ENCODE measurements around the gene BRAT1.
"Not testable (repeated sequence)": the region's sequence is repeated elsewhere in the genome, so short reads cannot be mapped to it uniquely, and the experiment has no call there.

Gene BRAT1

DNA sequence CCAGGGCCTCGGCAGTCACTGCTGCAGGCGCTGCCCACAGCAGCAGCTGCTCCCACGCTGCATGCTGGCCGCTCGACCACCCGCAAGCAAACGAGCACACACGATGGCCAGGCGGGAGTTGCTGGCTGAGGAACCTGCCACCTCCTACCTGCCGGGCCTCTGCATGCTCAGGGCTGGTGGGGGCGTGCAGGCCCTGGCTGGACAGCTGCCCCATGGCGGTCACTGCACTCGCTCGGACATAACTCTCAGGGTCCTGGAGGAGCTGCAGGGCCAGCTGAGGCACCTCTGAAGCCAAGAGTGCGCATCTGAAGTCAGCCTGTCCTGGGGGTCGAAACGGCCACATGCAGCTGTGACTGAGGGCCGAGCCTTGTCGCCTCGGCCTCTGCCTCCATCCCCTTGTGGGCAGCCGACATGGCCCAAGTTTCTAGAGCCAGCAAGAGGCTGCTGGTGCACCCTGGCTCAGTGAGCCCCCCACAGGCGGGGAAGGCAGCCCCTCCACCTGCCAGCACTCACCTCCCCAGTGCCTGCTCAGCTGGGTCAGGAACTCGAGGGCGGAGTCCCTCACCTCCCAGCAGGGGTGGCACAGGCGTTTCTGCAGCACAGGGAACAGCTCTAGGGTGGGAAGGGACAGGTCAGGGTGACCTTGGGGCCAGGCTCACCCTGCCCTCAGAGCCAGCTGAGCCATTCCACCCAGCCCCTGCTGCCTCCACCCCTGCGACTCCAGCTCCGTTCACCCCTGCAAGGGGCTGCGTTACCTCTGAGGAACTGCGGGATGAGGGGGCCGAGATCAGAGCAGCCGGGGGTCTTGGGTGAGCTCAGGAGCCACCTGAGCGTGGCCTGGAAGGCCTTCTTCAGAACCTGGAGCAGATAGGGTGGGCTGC lies 16.1 kb downstream of the BRAT1 start:
- H3K4me3 ChIP-seq (ENCODE audit: low read depth, low read length): no peak overlapping the region

DNA sequence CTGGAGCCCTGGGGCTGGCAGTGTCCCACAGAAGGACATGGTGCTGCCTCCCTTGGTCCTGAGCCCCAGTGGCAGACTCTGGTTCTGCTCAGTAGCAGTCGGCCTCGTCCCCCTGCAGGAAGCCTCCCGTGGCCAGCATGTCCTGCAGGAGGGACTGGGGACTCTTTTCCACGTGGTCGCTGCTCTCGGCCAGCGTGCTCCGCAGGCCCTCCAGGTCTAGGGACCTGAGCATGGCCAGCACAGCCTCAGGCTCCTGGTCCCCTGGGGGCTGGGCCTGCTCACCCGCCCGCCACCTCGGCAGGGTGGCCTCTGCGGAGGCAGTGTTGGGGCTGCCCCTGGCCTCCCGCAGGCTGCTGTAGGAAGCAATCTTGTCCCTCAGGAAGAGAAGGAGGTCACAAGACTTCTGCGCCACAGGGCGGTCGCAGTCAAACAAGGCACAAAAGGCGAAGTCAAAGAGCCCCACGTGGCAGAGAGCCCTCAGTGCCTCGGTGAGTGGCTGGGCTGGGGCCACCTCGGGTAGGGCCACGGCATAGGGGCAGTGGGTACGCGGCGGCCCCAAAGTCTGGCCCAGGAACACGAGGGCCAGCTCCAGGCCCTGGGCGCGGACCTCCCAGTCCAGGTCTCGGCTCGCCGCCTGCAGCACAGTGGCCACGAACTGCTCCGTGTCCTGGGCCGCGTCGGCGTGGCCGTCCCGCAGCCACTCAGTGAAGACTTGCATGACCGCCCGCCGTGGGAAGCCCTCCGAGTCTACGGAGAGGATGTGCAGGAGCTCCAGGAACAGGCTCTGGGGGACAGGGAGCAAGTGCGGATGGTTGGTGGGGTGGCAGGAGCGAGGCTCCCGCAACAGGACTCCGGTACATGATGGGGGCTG lies 17.1 kb downstream of the BRAT1 start:
- no peak overlapping the region for H3K4me3 ChIP-seq (ENCODE audit: low read depth, low read length)

DNA sequence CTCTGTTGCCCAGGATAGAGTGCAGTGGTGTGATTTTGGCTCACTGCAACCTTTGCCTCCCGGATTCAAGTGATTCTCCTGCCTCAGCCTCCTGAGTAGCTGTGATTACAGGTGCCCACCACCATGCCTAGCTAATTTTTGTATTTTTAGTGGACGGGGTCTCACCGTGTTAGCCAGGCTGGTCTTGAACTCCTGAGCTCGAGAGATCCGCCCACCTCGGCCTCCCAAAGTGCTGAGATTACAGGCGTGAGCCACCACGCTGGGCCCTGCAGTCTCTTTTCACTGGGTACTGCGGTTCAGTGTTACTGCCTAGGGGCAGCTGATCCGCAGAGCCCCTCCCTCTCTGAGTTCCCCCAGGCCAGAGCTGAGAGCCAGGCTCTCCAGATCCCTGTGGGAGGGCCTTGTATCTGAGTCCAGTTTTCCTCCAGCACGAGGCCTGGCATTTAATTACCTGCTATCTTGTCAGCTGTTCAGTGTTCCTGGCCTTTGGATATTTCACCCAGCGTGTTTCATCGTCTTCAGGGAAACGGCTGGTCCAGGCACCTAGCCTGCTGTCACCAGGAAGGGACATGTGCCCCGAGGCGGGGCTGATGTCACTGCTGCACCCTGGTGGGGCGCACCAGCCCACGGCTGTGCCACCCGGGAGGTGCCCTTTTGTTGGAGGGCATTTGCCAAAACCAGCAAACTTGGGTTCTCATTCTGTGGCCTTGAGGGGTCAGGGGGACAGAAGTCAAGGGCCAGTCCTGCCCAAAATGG lies 19.3 kb downstream of the BRAT1 start:
- H3K4me3 ChIP-seq (ENCODE audit: low read depth, low read length): not testable (repeated sequence)

DNA sequence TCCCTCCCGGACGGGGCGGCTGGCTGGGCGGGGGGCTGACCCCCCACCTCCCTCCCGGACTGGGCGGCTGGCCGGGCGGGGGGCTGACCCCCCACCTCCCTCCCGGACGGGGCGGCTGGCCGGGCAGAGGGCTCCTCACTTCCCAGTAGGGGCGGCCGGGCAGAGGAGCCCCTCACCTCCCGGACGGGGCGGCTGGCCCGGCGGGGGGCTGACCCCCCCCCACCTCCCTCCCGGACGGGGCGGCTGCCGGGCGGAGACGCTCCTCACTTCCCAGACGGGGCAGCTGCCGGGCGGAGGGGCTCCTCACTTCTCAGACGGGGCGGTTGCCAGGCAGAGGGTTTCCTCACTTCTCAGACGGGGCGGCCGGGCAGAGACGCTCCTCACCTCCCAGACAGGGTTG lies 21.1 kb downstream of the BRAT1 start:
- not testable (repeated sequence) for H3K4me3 ChIP-seq (ENCODE audit: low read depth, low read length)

DNA sequence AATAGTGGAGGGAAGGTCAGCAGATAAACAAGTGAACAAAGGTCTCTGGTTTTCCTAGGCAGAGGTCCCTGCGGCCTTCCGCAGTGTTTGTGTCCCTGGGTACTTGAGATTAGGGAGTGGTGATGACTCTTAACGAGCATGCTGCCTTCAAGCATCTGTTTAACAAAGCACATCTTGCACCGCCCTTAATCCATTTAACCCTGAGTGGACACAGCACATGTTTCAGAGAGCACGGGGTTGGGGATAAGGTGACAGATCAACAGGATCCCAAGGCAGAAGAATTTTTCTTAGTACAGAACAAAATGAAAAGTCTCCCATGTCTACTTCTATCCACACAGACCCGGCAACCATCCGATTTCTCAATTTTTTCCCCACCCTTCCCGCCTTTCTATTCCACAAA lies 21.8 kb downstream of the BRAT1 start:
- H3K4me3 ChIP-seq (ENCODE audit: low read depth, low read length): not testable (repeated sequence)

DNA sequence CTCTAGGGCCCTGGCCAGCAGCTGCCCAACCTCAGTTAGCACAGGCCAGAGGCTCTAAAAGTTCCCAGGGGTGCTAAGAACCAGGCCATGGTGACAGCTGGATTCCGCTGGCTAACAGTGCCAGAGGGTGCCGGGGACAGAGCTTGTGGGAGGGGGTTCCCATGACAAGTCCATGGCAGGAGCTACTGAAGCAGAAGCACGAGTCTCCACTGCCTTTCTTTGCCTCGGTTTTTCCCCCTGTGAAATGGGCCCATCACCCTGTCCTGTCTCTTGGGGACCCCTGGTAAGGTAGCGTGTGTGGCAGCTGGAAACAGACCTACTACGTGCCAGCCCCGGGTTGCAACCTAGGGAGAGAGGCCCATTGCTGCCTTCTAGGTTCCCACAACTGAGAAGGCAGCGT lies 22.5 kb downstream of the BRAT1 start:
- H3K4me3 ChIP-seq (ENCODE audit: low read depth, low read length): not testable (repeated sequence)

DNA sequence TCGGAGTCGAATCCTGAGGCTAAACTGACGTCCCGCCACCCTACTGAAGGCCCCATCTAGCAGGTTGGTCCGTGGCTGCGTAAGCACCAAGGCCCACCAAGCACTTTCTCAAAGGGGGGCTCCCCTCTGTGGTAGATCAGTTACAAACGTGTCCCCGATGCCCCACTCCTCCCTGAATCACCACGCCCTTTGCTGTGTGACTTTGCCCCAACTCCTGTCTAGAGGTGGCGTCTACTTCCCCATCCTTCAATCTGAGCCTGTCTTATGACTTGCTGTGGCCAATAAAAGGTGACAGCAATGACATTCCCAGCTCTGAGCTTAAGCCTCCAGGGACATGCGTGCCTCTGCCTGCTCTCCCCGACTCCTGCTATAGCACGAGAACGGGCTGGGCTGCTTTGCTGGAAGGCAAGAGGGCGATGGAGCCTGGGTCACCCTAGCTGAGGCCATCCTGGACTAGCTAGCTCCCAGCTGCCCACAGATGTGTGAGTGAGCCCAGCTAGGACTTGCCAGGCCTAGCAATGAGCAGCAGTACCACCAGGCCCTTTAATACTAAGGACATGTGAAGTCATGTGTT lies 23.0 kb downstream of the BRAT1 start:
- not testable (repeated sequence) for H3K4me3 ChIP-seq (ENCODE audit: low read depth, low read length)

DNA sequence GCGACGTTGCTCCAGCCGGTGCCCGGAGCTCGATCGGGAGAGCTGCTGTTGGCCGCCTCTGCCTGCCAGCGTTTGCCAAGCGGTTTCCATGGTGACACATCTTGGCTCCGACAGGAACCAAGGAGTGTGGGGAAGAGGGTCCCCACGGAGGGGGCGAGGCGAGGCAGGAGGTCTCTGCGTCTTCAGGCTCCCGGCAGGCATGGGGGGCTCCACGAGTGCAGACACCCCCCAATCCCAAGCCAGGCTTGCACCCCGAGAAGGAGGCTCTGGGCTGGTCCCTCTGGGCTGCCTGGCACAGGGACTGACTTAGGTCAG lies 23.6 kb downstream of the BRAT1 start:
- not testable (repeated sequence) for H3K4me3 ChIP-seq (ENCODE audit: low read depth, low read length)

DNA sequence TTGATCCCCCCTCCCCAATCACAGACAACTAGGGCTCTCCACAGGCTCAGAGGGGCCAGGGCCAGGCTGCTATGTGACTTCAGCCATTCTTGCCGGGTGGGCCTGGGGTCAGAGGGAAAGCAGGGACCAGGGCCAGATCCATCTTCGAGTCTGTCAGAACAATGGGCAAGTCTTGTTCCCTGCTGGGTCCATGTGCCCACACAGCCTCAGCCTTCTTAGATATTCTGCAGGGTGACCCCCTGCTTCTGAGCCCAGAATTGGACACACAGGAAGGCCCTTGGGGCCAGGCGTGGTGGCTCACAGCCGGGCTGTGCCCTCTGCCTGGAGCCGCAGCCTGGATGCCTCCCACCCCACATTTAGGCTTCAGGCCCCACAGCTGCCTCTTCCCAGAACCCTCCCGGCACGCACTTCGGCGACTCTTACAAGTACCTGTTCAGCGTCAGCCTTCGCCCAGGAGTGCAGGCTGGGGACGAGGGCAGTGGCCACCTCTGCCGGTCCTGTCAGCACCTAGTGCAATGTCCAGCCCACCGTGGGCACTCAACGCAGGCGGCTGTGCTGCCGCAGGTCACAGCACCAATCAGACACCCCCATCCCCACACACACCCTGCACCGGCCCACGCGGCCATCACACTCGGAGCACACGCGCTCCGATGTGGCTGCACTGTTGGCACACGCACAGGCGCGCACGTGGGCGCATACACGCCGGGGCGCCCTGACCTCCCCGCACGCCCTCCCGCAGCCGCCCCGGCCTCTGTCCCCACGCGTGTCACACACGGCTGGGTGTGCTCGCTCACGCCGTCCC lies 24.1 kb downstream of the BRAT1 start:
- not testable (repeated sequence) for H3K4me3 ChIP-seq (ENCODE audit: low read depth, low read length)

DNA sequence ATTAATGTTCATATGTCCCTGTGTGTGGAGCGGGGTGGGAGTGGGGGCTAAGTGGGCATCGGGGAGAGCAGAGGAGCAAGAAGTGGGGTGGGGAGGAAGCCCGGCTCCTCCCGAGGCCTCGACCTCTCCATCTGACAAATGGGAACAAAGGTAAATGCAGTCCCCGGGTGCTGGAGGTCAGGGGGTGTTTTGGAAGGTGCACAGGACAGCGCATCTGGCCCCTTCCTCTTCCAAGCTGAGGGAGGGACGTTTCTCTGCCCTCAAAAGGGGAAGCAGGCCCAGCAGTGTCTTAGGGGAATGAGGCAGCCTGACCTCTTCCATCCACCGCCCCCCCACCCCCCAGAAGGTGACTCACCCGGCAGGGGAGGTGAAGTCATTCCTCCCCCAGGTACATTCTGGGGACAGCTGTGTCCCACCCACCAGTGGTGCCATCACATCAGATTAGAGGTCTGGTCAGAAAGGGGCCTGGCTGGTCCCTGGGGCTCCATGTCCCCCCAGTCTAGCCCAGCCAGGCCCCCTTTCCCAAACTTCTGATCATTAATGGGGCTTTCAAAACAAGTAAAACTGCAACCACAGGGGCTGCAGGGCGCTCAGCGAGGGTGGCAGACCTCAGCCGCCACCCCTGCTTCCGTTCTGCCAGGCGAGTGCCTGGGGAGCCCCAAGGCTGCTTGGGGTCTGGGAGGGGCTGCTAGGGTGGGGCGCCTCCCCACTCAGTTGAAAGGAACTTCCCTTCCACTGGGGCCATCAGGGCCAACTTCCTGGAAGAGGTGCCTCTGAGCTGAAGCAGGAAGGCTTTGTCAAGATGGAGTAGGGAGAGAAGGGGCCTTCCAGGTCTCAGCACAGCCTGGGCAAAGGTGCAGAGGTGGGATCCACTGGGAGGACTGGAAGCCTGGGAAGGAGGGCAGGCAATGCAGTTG lies 25.0 kb downstream of the BRAT1 start:
- no peak overlapping the region for H3K4me3 ChIP-seq (ENCODE audit: low read depth, low read length)

DNA sequence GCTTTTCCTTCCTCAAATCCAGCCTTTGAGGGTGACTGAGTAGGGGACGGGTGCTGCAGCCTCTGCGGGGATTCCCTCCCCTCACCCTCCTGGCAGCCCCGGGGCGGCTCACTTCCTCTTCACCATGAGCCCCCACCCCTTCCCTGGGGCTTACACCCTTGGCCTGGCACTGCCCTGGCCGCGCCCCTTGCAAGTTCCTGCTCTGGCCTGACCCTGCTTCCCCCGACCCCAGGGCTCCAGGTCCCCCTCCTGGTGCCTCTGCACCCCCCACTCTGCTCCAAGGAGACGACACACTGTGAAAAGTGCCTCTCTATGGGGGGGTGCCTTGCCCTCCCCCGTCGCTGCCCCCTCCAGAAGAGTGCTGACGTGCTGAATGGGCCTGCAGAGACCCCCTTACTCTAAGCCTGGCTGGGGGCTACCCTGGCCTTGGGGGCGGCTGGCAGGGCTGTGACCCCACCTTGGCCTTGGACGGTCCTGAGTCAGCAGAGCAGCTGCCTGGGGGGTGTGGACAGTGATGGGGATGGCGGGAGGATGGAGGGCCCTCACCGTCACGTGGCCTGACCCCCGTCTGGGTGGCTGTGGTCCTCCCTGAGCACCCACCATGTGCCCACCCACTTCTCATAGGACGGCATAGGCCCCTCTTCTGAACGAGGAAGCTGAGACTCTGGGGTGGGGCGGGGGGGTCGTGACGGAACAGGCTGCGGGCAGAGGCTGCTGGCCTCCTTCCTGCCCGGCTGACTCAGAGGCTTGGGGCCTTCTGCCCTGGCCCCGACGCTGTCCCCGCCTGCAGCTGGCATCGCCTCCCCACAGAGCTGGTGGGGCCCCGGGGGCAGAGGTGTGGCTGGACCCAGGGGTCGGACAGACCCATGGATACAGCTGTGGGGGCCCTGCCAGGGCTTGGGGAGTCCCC lies 25.9 kb downstream of the BRAT1 start:
- no peak overlapping the region for H3K4me3 ChIP-seq (ENCODE audit: low read depth, low read length)

DNA sequence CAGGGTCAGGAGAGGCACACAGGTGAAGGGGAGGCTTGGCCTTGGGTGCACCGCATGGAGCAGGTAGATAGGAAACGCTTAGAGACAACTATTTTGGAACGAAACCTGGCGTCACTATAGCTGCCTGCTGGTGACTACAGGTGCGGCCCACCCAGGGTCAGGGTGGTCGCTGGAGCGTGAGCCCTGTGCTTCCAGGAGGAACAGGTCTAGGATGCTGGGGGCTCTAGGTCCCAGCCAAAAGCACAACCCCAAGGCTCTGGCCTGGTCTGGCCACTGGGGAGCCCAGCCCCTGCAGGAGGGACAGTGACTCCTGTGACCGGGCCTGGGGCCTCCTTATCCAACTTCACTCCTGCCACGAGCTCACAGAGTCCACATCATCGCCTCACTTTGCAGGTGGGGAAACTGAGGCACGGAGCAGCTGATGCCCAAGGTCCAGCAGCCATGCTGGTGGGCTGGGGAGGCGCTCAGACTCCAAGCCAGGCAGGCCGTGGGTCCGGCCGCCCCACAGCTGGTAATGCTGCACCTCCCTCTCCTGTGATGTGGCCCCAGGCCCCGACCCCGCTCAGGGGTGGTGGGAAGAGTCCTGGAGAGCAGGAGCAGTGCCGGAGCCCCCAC lies 26.7 kb downstream of the BRAT1 start:
- H3K4me3 ChIP-seq (ENCODE audit: low read depth, low read length): no peak overlapping the region

DNA sequence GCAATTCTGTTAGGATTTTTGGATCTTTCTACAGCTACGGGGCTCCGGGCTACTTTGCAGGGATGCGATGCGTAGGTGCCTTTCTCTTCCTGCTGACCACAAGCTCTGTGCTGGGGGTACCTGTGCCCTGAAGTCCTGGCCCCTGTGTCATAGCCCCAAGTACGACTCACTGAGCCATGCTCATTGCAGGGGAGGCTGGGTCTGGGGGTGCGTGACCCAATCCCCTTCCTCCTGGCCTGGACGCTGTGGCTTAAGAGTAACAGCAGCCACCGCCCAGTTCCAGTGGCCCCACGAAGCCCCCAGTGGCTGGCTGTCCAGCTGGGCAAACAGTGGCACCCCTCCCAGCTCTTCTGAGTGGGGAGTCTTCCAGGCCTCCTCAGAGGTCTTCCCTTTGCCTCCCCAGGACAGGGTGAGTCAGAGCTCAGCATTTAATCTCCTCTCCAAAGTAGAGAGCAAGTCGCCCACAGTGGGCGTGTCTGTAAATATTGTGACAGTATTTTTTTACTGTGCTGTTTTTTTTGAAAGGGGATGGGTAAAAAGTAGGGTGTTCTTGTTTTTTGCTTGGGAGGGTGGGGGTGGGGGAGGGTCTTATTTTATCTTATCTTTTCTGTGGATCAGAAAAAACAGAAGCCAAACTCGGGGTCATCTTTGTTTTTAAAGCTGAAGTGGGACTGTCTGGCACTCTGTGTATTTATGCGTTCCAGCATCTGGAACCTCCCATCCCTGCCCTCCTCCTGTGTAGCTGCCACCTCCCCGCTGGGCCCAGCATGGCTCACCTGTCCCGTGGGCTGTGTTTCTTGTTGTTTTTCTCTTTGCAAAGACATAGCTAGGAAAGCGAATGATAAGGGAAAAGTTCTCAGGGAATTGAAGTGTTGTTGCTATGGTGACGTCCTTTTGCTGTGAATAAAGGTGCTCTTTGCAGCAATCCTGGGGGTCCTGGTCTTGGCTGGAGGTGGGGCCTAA lies 27.5 kb downstream of the BRAT1 start:
- no peak overlapping the region for H3K4me3 ChIP-seq (ENCODE audit: low read depth, low read length)

DNA sequence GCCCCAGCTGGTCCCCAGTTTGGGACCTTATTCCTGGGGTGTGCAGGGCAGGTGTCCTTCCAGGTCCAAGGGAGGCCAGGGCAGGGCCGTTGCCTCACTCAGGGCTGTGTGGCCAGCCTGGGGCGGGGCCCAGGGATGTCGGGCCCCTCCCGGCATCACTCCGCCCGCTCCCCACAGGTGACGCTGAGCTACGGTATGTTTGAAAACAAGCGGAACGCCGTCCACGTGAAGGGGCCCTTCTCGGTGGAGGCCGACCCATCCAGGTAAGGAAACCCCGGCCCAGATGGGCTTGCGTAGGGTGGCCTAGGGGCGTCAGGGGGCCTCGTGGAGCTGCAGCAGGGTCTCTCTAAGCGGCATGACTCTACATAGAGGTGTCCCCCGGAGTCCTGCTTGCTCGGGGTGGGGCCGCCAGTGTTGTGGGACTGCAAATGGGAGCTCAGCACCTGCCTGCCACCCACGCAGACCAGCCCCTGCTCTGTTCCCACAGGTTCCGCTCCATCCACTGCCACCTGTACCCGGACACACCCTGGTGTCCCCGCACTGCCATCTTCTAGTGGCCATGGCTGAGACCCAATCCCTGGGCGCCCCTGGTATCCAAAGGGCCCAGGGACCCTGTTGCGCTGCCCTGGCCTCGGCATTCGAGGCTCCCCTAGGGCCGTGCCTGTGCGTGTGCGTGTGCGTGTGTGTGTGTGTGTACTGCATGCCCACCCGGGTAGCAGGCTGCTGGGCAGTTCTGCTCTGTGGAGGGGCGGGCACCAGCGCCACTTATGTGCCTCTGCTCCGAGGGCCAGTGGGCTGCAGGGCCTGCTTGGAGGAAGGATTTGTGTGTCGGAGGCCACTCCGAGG lies 28.4 kb downstream of the BRAT1 start:
- no peak overlapping the region for H3K4me3 ChIP-seq (ENCODE audit: low read depth, low read length)

DNA sequence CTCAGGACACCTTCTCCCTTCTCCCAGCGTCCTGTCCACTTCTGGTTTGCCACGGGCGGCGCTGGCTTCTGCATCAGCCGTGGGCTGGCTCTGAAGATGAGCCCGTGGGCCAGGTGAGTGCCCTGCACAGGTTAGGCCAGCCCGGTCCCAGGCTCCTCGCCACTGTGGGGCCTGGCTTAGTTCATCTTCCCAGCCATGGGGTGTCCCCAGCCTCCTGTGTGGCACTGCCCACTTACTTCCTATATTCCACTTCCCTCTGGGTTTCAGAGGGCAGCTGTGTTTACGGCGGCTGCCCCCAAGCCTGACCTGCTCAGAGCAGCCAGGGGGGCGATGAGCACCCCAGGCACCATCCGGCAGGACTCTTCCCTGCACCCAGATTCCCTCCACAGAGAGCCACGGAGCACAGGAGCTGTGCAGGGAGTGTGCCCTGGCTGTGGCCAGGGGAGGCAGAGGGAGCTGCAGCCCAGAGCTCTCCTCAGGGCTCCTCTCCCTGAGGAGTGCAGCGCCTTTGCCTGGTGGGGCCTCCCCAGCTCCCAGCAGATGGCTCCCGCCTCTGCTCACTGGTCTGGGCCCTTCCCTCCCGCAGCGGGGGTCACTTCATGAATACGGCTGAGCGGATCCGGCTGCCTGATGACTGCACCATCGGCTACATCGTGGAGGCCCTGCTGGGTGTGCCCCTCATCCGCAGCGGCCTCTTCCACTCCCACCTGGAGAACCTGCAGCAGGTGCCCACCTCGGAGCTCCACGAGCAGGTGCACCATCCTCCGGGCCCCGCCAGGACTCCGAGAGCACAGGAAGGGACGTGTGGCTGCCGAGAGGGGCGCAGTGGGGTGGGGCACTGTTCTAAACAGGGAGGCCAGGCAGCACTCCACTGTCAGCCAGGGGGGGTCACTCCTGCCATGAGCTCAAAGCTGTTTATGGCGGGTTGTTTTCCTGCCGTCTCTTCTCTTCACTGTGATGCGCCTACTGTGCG lies 29.4 kb downstream of the BRAT1 start:
- no peak overlapping the region for H3K4me3 ChIP-seq (ENCODE audit: low read depth, low read length)

Data from iPS-11a (cell line).